B cell (primary cell): Measurements from ENCODE around the gene CASR.
"Not testable (repeated sequence)": the region's sequence is repeated elsewhere in the genome, so short reads cannot be mapped to it uniquely, and the experiment has no call there.

Source experiments
- EZH2 ChIP-seq: IDR thresholded peaks from 2 replicates; pipeline ENCODE4 v1.6.1; 2012; ENCODE audit warnings: borderline replicate concordance, low read depth, mild to moderate bottlenecking, moderate library complexity, low read length; ENCODE audit not compliant: insufficient read depth, poor library complexity, severe bottlenecking
- TF ChIP-seq, protein P1 (sequence below): fragments of 200-600 bp; IDR thresholded peaks from one replicate; pipeline ENCODE4 v1.8.0; 2022; ENCODE audit warnings: antibody characterized with exemption, mild to moderate bottlenecking

DNA sequence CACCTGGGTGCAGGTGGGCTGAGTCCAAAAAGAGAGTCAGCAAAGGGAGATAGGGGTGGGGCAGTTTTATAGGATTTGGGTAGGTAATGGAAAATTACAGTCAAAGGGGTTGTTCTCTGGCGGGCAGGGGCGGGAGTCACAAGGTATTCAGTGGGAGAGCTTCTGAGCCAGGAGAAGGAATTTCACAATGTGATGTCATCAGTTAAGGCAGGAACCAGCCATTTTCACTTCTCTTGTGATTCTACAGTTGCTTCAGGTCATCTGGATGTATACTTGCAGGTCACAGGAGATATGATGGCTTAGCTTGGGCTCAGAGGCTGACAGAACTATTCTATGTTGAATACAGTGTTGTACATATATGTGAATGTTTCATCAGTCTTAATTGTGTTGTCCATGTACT, 12.1 kb upstream of the CASR start:
- TF ChIP-seq, protein P1, sequence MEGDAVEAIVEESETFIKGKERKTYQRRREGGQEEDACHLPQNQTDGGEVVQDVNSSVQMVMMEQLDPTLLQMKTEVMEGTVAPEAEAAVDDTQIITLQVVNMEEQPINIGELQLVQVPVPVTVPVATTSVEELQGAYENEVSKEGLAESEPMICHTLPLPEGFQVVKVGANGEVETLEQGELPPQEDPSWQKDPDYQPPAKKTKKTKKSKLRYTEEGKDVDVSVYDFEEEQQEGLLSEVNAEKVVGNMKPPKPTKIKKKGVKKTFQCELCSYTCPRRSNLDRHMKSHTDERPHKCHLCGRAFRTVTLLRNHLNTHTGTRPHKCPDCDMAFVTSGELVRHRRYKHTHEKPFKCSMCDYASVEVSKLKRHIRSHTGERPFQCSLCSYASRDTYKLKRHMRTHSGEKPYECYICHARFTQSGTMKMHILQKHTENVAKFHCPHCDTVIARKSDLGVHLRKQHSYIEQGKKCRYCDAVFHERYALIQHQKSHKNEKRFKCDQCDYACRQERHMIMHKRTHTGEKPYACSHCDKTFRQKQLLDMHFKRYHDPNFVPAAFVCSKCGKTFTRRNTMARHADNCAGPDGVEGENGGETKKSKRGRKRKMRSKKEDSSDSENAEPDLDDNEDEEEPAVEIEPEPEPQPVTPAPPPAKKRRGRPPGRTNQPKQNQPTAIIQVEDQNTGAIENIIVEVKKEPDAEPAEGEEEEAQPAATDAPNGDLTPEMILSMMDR, result not testable (repeated sequence)
- not testable (repeated sequence) for TF ChIP-seq EZH2
